ENCODE results near the gene NKIRAS1.
"Not testable (repeated sequence)": the region's sequence is repeated elsewhere in the genome, so short reads cannot be mapped to it uniquely, and the experiment has no call there.

Gene NKIRAS1

DNA sequence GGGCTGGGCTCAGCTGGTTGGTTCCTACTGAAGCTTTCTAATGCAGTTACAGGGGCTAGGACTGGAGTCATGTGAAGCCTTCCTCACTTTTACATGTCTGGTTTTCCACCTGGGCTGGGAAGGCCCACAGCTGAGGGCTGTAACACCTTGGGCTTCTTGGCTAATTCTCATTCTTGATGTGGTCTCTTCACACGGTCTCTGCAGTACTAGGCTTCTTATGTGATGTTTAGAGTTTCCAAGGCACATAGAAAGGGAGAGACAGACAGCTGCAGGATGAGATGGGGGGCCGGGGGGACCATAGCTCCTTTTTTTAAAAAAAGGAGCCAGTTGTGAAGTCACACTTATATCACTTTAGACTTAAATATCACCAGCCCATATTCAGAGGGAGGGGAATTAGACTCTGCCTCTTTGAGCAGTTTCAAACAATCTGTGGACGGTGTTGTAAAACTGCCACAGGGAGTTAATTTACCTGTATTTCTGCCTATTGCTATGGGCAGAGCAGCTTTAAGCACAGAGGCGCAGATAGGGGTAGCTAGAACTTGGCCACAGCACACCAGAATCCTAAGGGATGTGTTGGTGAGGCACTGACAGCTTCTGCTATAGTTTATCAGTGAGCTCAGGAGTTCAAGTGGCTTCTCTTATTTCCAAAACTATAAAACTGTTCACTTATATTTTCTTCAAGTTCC lies 46.7 kb downstream of the NKIRAS1 start:
- no peak for DNase-seq (ENCODE audit: low read depth in 1 of 2, low spot score in 1 of 2)
- in situ Hi-C loops (cut with HindIII; ENCODE audit: low pct_unique_long_range_greater_than_20kb, low sequenced_read_pairs): no loop called here
- no peak for TF ChIP-seq JUND (IDR thresholded peaks at IDR 0.05; ENCODE audit: low read depth)

DNA sequence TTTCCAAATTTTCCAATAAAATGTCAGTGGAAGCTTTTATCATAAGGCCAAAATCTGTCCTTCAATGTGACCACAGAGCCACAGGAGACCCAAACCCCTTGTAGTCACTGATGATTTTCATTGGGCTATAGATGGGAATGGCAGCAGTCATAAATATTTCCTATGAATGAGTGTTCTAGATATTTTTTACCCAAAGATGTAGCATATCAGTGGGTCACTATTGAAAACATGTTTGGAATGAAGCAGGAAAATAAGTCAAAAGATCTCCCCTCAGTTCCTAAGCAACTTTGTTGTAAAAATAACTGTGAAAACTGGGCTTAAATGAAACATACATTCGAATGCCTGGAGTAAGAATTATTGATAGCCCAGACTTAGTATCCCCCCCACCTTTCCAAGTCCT lies 49.0 kb downstream of the NKIRAS1 start:
- TF ChIP-seq JUND (IDR thresholded peaks at IDR 0.05; ENCODE audit: low read depth): no peak
- DNase-seq (ENCODE audit: low read depth in 1 of 2, low spot score in 1 of 2): no peak
- in situ Hi-C loops (cut with HindIII; ENCODE audit: low pct_unique_long_range_greater_than_20kb, low sequenced_read_pairs): no loop called here

DNA sequence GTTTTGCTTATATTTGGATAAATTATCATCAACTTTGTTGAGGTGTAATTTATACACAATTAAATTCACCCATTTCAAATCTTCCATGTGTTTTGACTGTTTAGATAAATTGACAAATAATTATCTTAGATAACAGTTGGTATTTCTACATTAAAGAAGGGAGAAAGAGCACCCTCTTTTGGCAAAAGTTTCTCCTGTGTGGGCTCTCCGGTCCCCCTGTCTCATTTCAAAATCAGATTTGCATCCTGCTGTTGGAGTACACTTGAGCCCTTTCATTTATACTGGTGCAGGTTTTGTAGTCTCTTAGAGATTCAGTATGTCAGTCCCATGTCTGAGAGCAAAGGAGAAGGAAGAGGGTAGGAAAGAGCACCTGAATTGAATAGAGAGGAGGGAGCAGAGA lies 49.4 kb downstream of the NKIRAS1 start:
- in situ Hi-C loops (cut with HindIII; ENCODE audit: low pct_unique_long_range_greater_than_20kb, low sequenced_read_pairs): no loop called here
- TF ChIP-seq JUND (IDR thresholded peaks at IDR 0.05; ENCODE audit: low read depth): no peak
- no peak for DNase-seq (ENCODE audit: low read depth in 1 of 2, low spot score in 1 of 2)

DNA sequence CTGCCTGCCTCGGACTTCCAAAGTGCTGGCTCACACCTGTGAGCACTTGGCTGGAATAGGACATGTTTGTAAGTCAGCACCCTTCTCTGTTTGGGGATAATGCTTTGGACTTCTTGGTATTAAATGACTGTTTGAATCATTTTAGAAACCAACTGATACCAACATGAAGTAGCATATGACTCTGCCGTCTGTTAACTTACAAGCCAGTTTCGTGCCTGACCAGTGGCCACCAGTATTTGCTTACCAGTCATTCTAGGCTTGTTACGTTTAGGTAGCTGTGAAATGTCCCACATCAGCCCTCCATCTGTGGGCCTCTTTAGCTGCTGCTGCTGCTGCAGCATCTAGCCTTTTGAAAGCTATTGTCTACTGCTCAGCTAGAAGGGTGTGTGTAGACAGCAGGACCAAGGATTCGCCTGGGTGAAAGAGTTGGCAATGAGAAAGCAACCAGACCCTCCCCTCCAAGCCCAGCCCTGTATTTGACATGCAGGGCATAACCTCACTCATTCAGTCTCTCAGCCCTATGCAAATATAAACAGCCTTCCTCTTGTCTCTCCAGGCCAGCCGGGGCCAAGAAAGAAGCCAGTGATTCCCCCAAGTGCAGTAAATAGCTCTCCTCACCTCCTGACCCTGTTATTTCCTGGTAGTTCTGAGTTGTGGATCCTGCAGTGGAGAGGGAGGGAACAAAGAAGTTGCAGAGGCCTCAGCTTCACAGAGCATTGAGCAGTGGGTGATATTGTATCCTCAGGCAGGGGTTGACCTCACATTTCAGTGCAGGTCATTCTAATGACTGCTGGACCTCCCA lies 51.0 kb downstream of the NKIRAS1 start:
- TF ChIP-seq JUND (IDR thresholded peaks at IDR 0.05; ENCODE audit: low read depth): no peak
- peak in 1 of 2 experiments; percentile 17 for DNase-seq (ENCODE audit: low read depth in 1 of 2, low spot score in 1 of 2)
- in situ Hi-C loops (cut with HindIII; ENCODE audit: low pct_unique_long_range_greater_than_20kb, low sequenced_read_pairs): no loop called here

DNA sequence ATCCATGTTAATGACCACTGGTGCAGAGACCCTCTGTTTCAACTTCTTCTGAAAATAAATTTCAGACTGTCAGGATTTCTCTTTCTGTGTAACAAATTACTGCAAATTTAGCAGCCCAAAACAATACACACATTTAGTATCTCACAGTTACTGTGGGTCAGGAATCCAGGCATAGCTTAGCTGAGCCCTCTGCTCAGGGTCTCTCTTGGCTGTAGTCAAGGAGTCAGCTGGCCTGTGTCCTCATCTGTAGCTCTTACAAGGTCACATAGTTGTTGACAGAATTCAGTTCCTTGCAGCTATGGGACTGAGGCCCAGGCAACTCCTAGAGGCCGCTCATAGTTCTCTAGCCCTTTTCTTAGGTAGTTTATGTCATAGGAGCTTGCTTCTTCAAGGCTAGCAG lies 51.9 kb downstream of the NKIRAS1 start:
- TF ChIP-seq JUND (IDR thresholded peaks at IDR 0.05; ENCODE audit: low read depth): no peak
- DNase-seq (ENCODE audit: low read depth in 1 of 2, low spot score in 1 of 2): no peak
- in situ Hi-C loops (cut with HindIII; ENCODE audit: low pct_unique_long_range_greater_than_20kb, low sequenced_read_pairs): no loop called here

DNA sequence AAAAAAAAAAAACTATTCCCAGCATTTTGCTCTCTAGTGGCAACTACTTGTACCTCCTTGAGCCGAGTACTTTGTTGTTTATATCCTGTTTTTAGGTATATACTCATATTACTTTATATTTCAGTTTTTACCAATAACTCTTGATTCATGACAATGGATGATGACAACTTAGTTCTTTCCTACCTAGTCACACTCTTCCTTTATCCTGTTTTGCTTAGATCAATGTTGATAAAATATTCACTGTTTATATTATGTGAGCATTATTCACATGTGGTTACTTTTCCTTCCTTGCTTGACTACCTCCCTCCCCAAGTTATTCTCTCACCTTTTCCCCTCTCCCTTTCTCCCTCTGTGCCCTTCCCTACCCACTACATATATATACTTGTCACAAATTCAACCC lies 53.7 kb downstream of the NKIRAS1 start:
- DNase-seq (ENCODE audit: low read depth in 1 of 2, low spot score in 1 of 2): no peak
- no peak for TF ChIP-seq JUND (IDR thresholded peaks at IDR 0.05; ENCODE audit: low read depth)
- in situ Hi-C loops (cut with HindIII; ENCODE audit: low pct_unique_long_range_greater_than_20kb, low sequenced_read_pairs): no loop called here

DNA sequence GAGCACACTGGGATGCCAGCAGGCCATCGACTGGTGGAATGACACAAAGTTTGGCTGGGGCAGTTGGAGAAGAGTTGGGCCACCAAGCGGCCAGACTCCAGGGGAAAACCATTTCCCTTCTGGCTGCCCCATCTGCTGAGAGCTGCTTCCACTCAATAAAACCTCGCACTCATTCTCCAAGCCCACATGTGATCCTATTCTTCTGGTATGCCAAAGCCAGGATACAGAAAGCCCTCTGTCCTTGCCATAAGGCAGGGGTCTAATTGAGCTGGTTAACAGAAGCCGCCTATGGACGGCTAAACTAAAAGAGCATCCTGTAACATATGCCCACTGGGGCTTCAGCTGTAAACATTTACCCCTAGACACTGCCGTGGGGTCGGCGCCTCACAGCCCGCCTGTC lies 55.1 kb downstream of the NKIRAS1 start:
- no peak for TF ChIP-seq JUND (IDR thresholded peaks at IDR 0.05; ENCODE audit: low read depth)
- in situ Hi-C loops (cut with HindIII; ENCODE audit: low pct_unique_long_range_greater_than_20kb, low sequenced_read_pairs): no loop called here

DNA sequence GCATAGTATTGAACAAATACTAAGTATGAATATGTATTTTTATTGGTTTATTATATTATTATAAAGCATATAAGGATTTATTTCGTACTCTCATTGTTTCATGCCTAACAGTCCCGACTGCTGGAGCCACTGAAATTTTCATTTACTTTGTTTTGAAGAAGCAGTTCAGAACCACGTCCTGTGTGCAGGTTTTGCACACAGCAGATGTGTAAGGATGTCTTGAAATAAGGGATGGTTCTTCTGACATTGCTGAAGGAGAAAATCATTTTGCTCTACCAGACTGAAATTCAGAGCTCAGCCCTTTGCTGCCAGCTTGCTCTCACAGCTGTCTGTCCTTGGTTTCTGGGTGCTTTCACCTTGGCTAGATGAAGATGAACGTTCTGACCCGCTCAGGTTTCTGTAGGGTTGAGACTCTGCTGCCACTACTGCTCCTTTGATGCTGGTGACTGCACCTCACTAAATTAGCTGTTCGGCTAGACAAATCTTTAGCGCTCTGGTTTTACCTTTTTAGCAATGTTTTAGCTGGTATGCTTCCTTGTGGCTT lies 56.9 kb downstream of the NKIRAS1 start:
- TF ChIP-seq JUND (IDR thresholded peaks at IDR 0.05; ENCODE audit: low read depth): no peak
- DNase-seq (ENCODE audit: low read depth in 1 of 2, low spot score in 1 of 2): no peak
- in situ Hi-C loops (cut with HindIII; ENCODE audit: low pct_unique_long_range_greater_than_20kb, low sequenced_read_pairs): no loop called here

More for the DNA sequence above, 55.1 kb downstream of the NKIRAS1 start:
- DNase-seq (ENCODE audit: low read depth in 1 of 2, low spot score in 1 of 2): no peak

DNA sequence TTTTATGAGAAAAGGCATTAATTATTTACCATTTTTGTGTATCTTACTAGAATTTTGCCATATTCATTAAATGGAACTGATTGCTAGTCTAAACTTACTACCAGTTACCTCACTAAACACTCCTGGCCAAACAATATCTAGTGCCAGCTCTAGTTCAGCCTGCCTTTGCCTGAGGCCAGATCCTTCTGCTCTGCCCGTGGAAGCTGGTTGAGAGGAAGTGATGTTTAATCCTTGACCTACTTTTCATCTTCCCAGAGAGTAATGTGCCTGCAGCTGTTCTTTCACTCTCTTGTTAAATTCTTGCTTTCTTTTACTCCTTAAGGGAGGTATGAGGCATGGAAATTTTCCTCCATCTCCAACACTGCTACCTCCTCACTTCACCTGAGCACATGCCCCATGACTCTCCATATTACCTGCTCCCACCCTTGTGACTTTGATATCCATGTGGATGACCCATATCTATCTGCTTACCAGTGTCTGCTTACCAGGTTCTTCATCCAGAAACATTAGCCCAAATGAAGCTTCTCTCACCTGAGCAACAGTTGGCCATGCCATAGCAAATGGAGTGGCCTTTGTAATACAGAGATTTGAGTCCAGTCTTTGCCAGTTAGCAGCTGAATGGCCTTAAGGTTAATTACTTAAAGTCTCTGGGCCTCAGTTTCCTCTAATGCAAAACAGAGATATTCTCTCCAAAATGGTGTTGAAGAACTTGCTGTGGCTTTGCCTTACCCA lies 57.6 kb downstream of the NKIRAS1 start:
- DNase-seq (ENCODE audit: low read depth in 1 of 2, low spot score in 1 of 2): peak; percentile 37 to 80
- TF ChIP-seq JUND (IDR thresholded peaks at IDR 0.05; ENCODE audit: low read depth): no peak
- in situ Hi-C loops (cut with HindIII; ENCODE audit: low pct_unique_long_range_greater_than_20kb, low sequenced_read_pairs): no loop called here

DNA sequence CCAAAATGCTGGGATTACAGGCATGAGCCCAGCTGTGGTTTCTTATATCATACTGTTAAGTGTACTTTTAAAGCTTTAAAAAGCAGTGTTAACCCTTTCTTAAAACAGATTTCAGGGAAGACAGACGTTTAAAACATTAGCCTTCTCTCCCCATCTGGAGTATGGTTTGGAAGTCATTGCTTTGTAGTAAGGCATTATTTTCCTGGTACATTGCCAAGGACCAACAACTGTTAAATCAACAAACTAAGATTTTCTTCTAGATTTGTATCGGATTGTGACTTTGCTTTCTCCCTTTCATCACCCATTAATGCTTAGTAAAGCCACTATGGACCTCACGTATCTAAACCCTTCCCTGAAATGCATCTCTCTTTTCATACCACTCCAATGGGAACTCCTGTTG lies 60.5 kb downstream of the NKIRAS1 start:
- in situ Hi-C loops (cut with HindIII; ENCODE audit: low pct_unique_long_range_greater_than_20kb, low sequenced_read_pairs): no loop called here
- no peak for TF ChIP-seq JUND (IDR thresholded peaks at IDR 0.05; ENCODE audit: low read depth)
- no peak for DNase-seq (ENCODE audit: low read depth in 1 of 2, low spot score in 1 of 2)

DNA sequence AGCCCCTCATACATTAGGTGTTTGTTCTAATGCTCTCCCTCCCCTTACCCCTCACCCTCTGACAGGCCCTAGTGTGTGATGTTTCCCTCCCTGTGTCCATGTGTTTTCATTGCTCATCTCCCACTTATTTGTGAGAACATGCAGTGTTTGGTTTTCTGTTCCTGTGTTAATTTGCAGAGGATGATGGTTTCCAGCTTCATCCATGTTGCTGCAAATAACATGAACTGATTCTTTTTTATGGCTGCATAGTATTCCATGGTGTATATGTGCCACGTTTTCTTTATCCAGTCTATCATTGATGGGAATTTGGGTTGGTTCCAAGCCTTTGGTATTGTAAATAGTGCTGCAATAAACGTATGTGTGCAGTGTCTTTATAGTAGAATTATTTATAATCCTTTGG lies 67.3 kb downstream of the NKIRAS1 start:
- in situ Hi-C loops (cut with HindIII; ENCODE audit: low pct_unique_long_range_greater_than_20kb, low sequenced_read_pairs); DNase-seq (ENCODE audit: low read depth in 1 of 2, low spot score in 1 of 2): not testable (repeated sequence)

DNA sequence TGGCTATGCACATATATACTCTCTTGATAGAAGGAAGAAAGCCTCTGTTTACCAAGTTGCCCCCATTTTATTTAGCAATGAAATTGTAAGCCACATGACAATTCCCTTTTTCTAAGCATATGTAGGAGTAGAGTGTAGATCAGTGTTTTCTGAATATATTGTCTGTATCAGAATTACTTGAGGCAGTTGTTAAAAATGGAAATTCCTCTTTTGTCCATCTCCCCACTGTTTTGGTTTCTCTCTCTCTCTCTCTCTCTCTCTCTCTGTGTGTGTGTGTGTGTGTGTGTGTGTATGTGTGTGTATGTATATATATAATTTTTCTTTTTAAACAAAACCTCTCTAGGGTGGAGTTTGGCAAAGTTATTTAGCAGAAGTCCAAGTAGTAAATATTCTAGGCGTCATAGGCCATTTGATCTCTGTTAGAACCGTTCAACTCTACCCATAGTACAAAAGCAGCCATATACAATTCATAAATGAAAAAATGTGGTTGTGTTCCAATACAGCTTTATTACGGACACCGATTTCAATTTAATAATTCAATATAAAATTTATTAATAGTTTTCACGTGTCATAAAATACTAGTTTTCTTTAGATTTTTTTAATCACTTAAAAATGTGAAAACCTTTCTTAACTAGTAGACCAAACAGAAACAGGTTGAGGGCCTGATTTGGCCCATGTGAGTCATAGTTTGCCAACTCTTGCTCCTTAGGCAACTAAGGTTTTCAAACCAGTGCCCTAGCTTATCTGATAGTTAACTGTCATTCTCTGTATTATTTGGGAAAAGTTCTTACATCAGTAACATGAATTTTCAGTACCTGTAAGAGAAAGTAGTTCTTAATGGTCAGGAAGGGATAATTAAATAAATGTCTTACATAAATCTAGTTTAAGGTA lies 71.2 kb downstream of the NKIRAS1 start:
- TF ChIP-seq JUND (IDR thresholded peaks at IDR 0.05; ENCODE audit: low read depth): no peak
- DNase-seq (ENCODE audit: low read depth in 1 of 2, low spot score in 1 of 2): no peak
- in situ Hi-C loops (cut with HindIII; ENCODE audit: low pct_unique_long_range_greater_than_20kb, low sequenced_read_pairs): no loop called here
